OCI-LY3 (cell line): Measurements from ENCODE around the gene MAP3K7.

Experiments used
- CTCF ChIP-seq: fragments of 200-600, 300-600 bp; sonication (generic); IDR thresholded peaks from 2 replicates; pipeline ENCODE4 v1.5.1; 2014; ENCODE audit warnings: antibody characterized with exemption, low read length, low read depth
- EZH2phosphoT487 ChIP-seq: fragments of 200-600 bp; shearing (Covaris generic); IDR thresholded peaks from 2 replicates; pipeline ENCODE4 v1.6.1; 2018; ENCODE audit warnings: antibody characterized with exemption, mixed run types, low read depth

DNA sequence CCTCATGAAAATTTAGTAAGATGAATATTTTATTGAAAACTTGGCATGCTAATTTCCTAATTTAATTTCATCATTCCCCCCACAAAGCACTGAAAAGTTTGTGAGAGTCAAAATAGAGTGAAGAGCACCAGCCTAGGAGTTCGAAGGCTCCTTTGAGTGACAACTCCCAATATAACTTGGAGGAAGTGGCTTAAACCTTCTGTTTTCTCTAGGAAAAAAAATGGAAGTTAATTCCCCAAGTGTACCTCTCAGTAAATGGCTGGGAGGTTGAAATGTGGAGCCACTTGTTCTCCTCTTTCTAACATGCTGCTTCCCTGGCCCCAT lies 107.3 kb downstream of the MAP3K7 start:
- TF ChIP-seq CTCF (no peak), EZH2phosphoT487 (no peak)
